ENCODE data around the gene PIK3R3. TPM values are rescaled to one million over a fixed set of nuclear protein-coding genes. Genes with fewer than 3 reads are reported as not detected.

Gene PIK3R3
- total RNA-seq, 1 experiment from 2014 or later: 12.4 TPM

DNA sequence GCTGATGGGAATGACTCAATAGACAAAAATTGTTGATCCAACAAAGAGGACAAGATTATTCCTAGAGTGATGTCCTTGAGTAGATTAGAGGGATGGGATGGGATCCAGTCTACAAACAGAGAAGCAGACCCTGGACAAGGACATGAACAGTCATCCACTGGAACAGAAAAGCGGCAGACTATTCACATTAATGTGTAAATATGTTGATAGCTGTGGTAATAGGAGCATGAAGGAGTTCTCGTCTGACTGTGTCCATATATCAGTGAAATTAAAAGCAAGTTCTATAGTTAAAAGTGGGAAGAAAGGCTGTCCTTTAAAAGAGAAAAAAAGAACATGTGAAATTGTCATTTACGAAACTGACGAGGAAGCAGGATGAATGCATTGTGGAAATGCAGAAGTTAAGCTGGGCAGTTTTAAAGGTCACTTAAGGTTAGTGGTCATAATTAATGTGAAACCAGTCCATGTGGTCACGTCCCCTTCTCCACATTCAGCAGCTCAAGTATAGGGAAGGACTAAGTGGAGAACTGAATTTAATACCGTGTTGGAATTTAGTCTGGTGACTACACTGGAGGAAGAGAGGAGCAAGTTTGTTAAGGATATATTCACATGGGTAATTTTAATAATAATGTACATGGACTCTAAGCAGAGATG lies 62.1 kb downstream of the PIK3R3 start:
- TF ChIP-seq CTCF (conservative IDR thresholded peaks at IDR 0.05): no peak
- Histone ChIP-seq H3K9ac (ENCODE audit: extremely low read depth, insufficient read length, low read length) (no peak overlapping the region), H4K20me1 (ENCODE audit: control insufficient read depth, insufficient read depth, insufficient read length) (no peaks in the 10 kb centered on the region), H3K27me3 (ENCODE audit: insufficient read depth, low read length) (no peaks in the 10 kb centered on the region), H2AK5ac (ENCODE audit: insufficient read length, low read length) (no peak overlapping the region), H2BK12ac (ENCODE audit: insufficient read length, low read depth, low read length) (no peak overlapping the region), H3K4me2 (ENCODE audit: insufficient read depth, insufficient read length, low read length) (no peak overlapping the region), H3K18ac (ENCODE audit: insufficient read length, low read depth, low read length) (no peak overlapping the region), H3K27ac (ENCODE audit: insufficient read length, low read depth, low read length) (no peak overlapping the region), H3K79me1 (ENCODE audit: insufficient read depth, low read depth, low read length, poor library complexity, severe bottlenecking) (no peaks in the 10 kb centered on the region), H2BK5ac (ENCODE audit: insufficient read length, low read length) (no peak overlapping the region), H3K4ac (ENCODE audit: low read depth, low read length) (no peak overlapping the region), H3K9me3 (ENCODE audit: control insufficient read depth, low read depth, low read length) (no peaks in the 10 kb centered on the region), H2BK120ac (ENCODE audit: low read depth, low read length, poor library complexity, severe bottlenecking) (no peak overlapping the region), H2AFZ (ENCODE audit: low read length) (no peak overlapping the region), H2BK15ac (ENCODE audit: low read depth, low read length) (no peak overlapping the region), H3K23me2 (ENCODE audit: insufficient read length, low read depth, low read length, poor library complexity, severe bottlenecking) (no peaks in the 10 kb centered on the region), H3T11ph (ENCODE audit: low read length) (no peak overlapping the region), H3K4me1 (ENCODE audit: insufficient read depth, low read length) (no peaks in the 10 kb centered on the region), H3K79me2 (ENCODE audit: insufficient read depth, low read length) (no peaks in the 10 kb centered on the region), H4K5ac (ENCODE audit: insufficient read length, low read depth, low read length) (no peak overlapping the region), H2BK20ac (ENCODE audit: low read depth, low read length, poor library complexity, severe bottlenecking) (no peak overlapping the region), H3K23ac (ENCODE audit: insufficient read length, low read depth, low read length) (no peak overlapping the region), H3K56ac (ENCODE audit: insufficient read length, low read depth, low read length) (no peak overlapping the region), H4K8ac (replicated peaks; ENCODE audit: insufficient read length, low read depth, low read length) (no peak overlapping the region), H3K14ac (ENCODE audit: insufficient read depth, low read length) (no peak overlapping the region), H4K91ac (ENCODE audit: insufficient read length, low read depth, low read length) (no peak overlapping the region)
- WGBS (ENCODE audit: extremely low coverage, insufficient read length, low lambda C conversion rate): no CpG with 5 or more reads among the region's 6 CpGs
- H3K27ac Mint-ChIP-seq: no peak overlapping the region
- H3K4me3 Mint-ChIP-seq: no peak overlapping the region
- H3K9me3 Mint-ChIP-seq: no peaks in the 10 kb centered on the region
- peaks cover 12 to 13% of the 10 kb centered on the region in 2 experiments for H3K4me1 Mint-ChIP-seq
- peaks cover 0 to 1% (median 0%) of the 10 kb centered on the region in 3 experiments; a peak in 2 of 7 replicates for H3K36me3 Mint-ChIP-seq (ENCODE audit: insufficient read depth in 1 of 3, low read depth in 3 of 3)
- H3K27me3 Mint-ChIP-seq (ENCODE audit: low read depth): no peaks in the 10 kb centered on the region
- DNase-seq: no peak

Measured in H9 (cell line).